Stomach (tissue), 9 donors: Measurements from ENCODE around the gene CCDC18. TPM values are rescaled to one million over a fixed set of nuclear protein-coding genes. Genes with fewer than 3 reads are reported as not detected.

ENCODE experiments used
- DNase-seq, 2 donors: peaks; one replicate each; pipeline versions ENCODE4 v3.0.0 to v3.0.0-alpha.2; 2013 to 2019
- H3K27ac ChIP-seq, 5 donors: fragments of 200-600 bp in 4 of 5; sonication (generic) in 4 of 5; one replicate each; pipeline ENCODE4 v1.5.1; 2013 to 2019; ENCODE audit warnings: mild to moderate bottlenecking in 1 of 5, moderate library complexity in 1 of 5
- H3K27me3 ChIP-seq, 3 donors: fragments of 200-600 bp; sonication (generic); one replicate each; pipeline ENCODE4 v1.5.1; 2017 to 2019; ENCODE audit warnings: mixed run types in 1 of 3
- H3K36me3 ChIP-seq, 4 donors: fragments of 200-600 bp; sonication (generic); 1 replicate in 3 of 4; 2 replicates in 1 of 4; pipeline ENCODE4 v1.5.1; 2016 to 2019
- H3K4me1 ChIP-seq, 4 donors: fragments of 200-600 bp; sonication (generic); one replicate each; pipeline ENCODE4 v1.5.1; 2016 to 2019
- H3K4me3 ChIP-seq, 4 donors: fragments of 200-600 bp; sonication (generic) in 3 of 4; one replicate each; pipeline ENCODE4 v1.5.1; 2016 to 2019; ENCODE audit warnings: mild to moderate bottlenecking in 1 of 4
- H3K9me3 ChIP-seq, 4 donors: fragments of 200-600 bp; sonication (generic); one replicate each; pipeline ENCODE4 v1.5.1; 2016 to 2019
- EP300 ChIP-seq: sonication (generic); formaldehyde crosslinking; IDR thresholded peaks from one replicate; pipeline ENCODE4 v1.6.1; 2017; ENCODE audit warnings: antibody characterized with exemption
- POLR2A ChIP-seq, 4 donors: fragments of 450-650 bp; IDR thresholded peaks; one replicate each; pipeline ENCODE4 v1.6.1; 2016; ENCODE audit warnings: antibody characterized with exemption in 4 of 4, control low read depth in 2 of 4, mild to moderate bottlenecking in 1 of 4, moderate library complexity in 1 of 4
- POLR2AphosphoS5 ChIP-seq, 3 donors: sonication (generic); formaldehyde crosslinking; IDR thresholded peaks; one replicate each; pipeline ENCODE4 v1.6.1; 2016; ENCODE audit warnings: antibody characterized with exemption in 3 of 3
- WGBS, 5 donors: extraction: QIAGEN DNeasy Blood & Tissue Kit in 3 of 5; methylation state at CpG; one replicate each; pipeline versions ENCODE4 v1.1.5 to v1.1.7; 2013 to 2018; 5-methylcytosine and 5-hydroxymethylcytosine counted together
- intact Hi-C: fragments of 100-400 bp; cut with DNase I; formaldehyde crosslinking; loops from one replicate; pipeline ENCODE4 v1.15.1; 2023; ENCODE audit warnings: low total_unique reads
- polyA plus RNA-seq, 3 donors: library from polyadenylated mRNA; stranded (reverse); fragments of 200-250 nt; gene quantifications; one replicate each; pipeline ENCODE4 v1.2.3, GENCODE V29; 2013
- total RNA-seq, 5 donors: library from RNA; depleted of rRNA; stranded (reverse); fragments of >200 nt; gene quantifications; one replicate each; pipeline versions ENCODE4 v1.1.0 to v1.2.3, GENCODE V29; 2014 to 2016
- TF ChIP-seq, protein P1 (sequence below), 7 experiments: fragments of 450-650 bp in 4 of 7; fragments of 200-600 bp in 3 of 7; sonication (generic) in 3 of 7; IDR thresholded peaks; one replicate each; pipeline ENCODE4 v1.5.1; 2016 to 2019; ENCODE audit warnings: antibody characterized with exemption in 7 of 7, control low read depth in 2 of 7, mild to moderate bottlenecking in 1 of 7
- donor health status: healthy with polysubstance abuse.
- donor health status: Bipolar disorder and iron deficiency.
- donor health status: healthy.

The CCDC18 gene
- total and polyA plus RNA-seq, 8 donors = 0.31 to 50.4 (median 4.2) TPM

DNA sequence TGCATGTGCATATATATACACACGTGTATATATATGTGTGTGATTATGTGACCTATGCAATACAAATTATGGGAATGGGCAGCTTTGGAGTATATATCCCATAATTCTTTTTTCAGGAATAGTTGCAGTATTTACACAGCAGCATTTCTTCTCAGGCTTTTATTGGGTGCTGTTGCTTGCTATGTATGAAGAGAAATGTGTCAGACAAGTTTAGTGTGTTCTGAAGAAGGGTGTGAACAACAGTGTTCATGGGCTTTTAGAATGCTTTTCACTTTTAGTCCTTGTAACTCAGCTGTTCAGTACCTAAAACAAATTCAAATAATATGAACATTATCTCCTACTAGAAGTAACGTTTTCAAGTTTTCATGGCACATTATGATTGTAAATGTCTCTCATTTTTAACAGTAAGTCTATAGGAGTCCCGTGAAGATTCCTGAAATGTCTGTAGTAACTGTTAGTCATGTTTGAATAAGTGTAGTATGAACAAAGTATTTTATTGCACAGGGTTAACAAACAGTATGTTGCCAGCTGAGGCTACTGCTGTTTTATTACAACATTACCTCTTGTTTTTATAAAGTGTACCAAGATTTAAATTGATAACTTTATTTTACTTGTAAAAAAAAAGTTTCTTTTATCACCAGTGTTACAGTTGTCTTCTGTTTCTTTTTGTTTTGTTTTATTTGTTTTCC lies 42.8 kb upstream of the CCDC18 start:
- TF ChIP-seq POLR2A (IDR thresholded peaks at IDR 0.05) (no peak), EP300 (no peak)
- TF ChIP-seq, protein P1, sequence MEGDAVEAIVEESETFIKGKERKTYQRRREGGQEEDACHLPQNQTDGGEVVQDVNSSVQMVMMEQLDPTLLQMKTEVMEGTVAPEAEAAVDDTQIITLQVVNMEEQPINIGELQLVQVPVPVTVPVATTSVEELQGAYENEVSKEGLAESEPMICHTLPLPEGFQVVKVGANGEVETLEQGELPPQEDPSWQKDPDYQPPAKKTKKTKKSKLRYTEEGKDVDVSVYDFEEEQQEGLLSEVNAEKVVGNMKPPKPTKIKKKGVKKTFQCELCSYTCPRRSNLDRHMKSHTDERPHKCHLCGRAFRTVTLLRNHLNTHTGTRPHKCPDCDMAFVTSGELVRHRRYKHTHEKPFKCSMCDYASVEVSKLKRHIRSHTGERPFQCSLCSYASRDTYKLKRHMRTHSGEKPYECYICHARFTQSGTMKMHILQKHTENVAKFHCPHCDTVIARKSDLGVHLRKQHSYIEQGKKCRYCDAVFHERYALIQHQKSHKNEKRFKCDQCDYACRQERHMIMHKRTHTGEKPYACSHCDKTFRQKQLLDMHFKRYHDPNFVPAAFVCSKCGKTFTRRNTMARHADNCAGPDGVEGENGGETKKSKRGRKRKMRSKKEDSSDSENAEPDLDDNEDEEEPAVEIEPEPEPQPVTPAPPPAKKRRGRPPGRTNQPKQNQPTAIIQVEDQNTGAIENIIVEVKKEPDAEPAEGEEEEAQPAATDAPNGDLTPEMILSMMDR (IDR thresholded peaks at IDR 0.05) = no peak
- no peak overlapping the region for H3K4me3 ChIP-seq
- no peaks in the 10 kb centered on the region for H3K9me3 ChIP-seq
- no peak overlapping the region for H3K27ac ChIP-seq
- intact Hi-C loops = no loop called here
- H3K4me1 ChIP-seq = no peaks in the 10 kb centered on the region
- H3K36me3 ChIP-seq = peaks cover 15 to 74% (median 64%) of the 10 kb centered on the region in 4 donors
- no peaks in the 10 kb centered on the region for H3K27me3 ChIP-seq
- WGBS, 5 donors = 47 to 58% (median 53%) methylated on average over 3 of the region's 3 CpGs
- DNase-seq = no peak

DNA sequence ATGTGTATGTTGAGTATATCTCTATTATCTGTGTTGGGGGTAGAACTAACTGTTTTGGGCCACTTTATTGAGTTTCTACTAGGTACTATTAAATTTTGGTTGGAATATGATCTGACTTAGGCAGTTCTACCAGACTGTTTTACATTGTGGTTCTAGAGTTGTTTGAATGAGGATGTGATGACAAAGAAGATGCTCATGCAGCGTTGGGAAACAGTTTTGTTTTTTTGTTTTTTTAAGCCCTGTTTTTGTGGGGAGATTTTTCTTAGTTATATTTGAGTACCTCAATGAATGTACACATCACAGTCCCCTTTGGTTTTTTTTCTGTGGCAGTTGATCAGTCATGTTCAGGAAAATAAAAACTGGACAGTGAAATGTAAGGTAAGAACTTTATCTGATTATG lies 40.4 kb upstream of the CCDC18 start:
- Histone ChIP-seq H3K4me1 (no peaks in the 10 kb centered on the region), H3K27me3 (no peaks in the 10 kb centered on the region), H3K4me3 (no peak overlapping the region), H3K9me3 (no peaks in the 10 kb centered on the region), H3K27ac (no peak overlapping the region), H3K36me3 (peaks cover 15 to 57% (median 48%) of the 10 kb centered on the region in 4 donors)
- DNase-seq = no peak
- 85 to 95% (median 87%) methylated on average over 1 of the region's 1 CpG for WGBS, 5 donors
- intact Hi-C loops = no loop called here
- TF ChIP-seq EP300 (no peak), POLR2A (IDR thresholded peaks at IDR 0.05) (no peak), POLR2AphosphoS5 (IDR thresholded peaks at IDR 0.05) (no peak)
- TF ChIP-seq, protein P1 (IDR thresholded peaks at IDR 0.05) = no peak

DNA sequence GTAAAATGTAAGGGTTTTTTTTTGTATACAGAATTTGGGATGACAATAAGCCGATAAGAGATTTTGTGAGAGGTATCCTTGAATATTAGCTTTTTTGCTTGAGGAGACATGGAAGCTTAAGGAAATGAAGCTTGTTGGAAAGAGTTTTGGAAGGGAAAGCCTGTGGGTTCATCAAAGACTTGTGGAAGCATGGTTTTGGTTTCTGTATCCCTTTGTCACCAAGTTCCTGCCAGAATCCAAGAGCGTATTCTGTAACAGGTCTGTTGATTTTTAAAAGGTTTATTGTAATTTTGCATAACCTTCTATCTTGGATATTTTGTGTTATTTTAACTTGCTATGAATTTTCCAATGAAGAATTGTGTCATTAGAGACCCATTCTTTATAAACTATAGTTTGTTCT lies 38.4 kb upstream of the CCDC18 start:
- Histone ChIP-seq H3K9me3 (no peaks in the 10 kb centered on the region), H3K4me3 (no peak overlapping the region), H3K27ac (no peak overlapping the region), H3K4me1 (no peaks in the 10 kb centered on the region), H3K36me3 (peaks cover 0 to 37% (median 27%) of the 10 kb centered on the region in 4 donors), H3K27me3 (no peaks in the 10 kb centered on the region)
- TF ChIP-seq, protein P1 (IDR thresholded peaks at IDR 0.05) = no peak
- TF ChIP-seq POLR2A (IDR thresholded peaks at IDR 0.05) = no peak
- intact Hi-C loops = no loop called here
- no peak for DNase-seq
- WGBS, 5 donors = 95 to 99% (median 98%) methylated on average over 2 of the region's 2 CpGs

DNA sequence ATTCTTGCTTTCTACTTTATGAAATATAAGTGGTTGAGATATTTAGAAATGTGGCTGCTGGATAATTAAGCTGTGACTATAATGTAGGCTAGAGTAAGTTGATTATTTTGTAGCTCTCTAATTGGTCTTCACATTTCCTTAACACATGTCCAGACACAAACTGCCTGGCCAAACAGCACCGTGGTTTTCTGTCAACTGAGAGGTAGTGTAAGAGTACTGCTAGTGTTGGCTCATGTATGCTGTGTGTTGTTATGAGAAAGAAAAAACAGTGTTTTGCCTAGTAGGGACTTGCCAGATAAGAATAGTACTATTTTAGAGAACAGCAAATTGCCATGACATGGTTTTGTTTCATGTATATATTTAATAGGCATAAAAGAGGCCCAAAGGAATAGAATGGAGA lies 37.4 kb upstream of the CCDC18 start:
- no peak overlapping the region for H3K27ac ChIP-seq
- no peak overlapping the region for H3K4me3 ChIP-seq
- no peaks in the 10 kb centered on the region for H3K27me3 ChIP-seq
- intact Hi-C loops = no loop called here
- TF ChIP-seq EP300 (no peak), POLR2AphosphoS5 (IDR thresholded peaks at IDR 0.05) (no peak), POLR2A (IDR thresholded peaks at IDR 0.05) (no peak)
- TF ChIP-seq, protein P1 (IDR thresholded peaks at IDR 0.05) = no peak
- 67 to 88% (median 71%) methylated on average over 1 of the region's 1 CpG for WGBS, 5 donors
- no peaks in the 10 kb centered on the region for H3K4me1 ChIP-seq
- H3K9me3 ChIP-seq = no peaks in the 10 kb centered on the region
- DNase-seq = no peak
- peaks cover 0 to 30% (median 18%) of the 10 kb centered on the region in 4 donors for H3K36me3 ChIP-seq
